BE2C (cell line): ENCODE results near the gene CLIC5.

Source experiments
- DNase-seq: peaks from one replicate; pipeline ENCODE4 v3.0.0-alpha.2; 2020
- H3K27me3 ChIP-seq: fragments of 250-450 bp; sonication (Bioruptor Pico); 2 replicates; pipeline ENCODE4 v1.5.1; 2020; ENCODE audit warnings: mild to moderate bottlenecking
- H3K36me3 ChIP-seq: fragments of 250-450 bp; sonication (Bioruptor Pico); 2 replicates; pipeline ENCODE4 v1.5.1; 2020; ENCODE audit warnings: mild to moderate bottlenecking
- H3K4me1 ChIP-seq: fragments of 250-450 bp; sonication (Bioruptor Pico); 2 replicates; pipeline ENCODE4 v1.5.1; 2020
- H3K4me3 ChIP-seq: 2 replicates; pipeline ENCODE4 v1.5.1; 2011; ENCODE audit warnings: low read depth, low read length
- H3K9me3 ChIP-seq: fragments of 250-450 bp; sonication (Bioruptor Pico); 2 replicates; pipeline ENCODE4 v1.5.1; 2020
- CTCF ChIP-seq: IDR thresholded peaks from 2 replicates; pipeline ENCODE4 v1.5.1; 2012; ENCODE audit warnings: mild to moderate bottlenecking, low read depth, low read length

Gene CLIC5

DNA sequence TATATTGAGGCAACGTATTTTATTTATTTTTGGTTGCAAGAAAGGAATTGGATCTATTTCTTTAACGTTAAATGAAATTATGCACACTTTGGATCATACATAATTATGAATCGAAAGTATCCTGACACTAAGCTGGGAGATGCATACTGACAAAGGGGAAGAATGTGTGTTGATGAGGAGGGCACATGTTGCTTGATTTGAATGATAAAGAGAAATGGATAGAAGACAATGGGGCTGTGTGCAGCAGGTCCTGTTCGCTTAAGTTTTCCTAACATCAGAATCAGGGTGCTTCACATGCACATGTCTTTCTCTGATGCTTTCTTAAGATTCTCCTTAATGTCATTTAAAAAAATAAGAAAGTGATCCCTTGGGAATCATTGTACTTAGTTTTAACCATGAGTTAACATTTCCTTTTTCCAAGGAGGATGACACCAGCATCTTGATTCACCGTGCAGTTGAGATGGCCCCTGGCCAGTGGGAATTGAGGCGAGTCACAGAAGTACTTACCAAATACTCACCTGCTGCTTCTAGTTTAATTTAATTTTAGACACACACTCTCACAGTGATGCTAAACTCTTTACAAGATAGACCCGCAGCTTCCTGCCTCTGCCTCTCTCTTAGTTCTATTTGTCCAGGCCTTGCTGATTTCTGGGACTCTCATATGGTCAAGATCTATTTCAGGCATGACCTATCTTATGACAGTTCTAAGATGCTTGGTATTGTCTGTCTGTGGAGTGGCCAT is 116.5 kb downstream of the CLIC5 start:
- TF ChIP-seq CTCF, result no peak
- no peaks in the 10 kb centered on the region for H3K4me1 ChIP-seq
- no peak overlapping the region for H3K4me3 ChIP-seq
- no peaks in the 10 kb centered on the region for H3K27me3 ChIP-seq
- no peak for DNase-seq
- H3K36me3 ChIP-seq, result no peaks in the 10 kb centered on the region
- no peaks in the 10 kb centered on the region for H3K9me3 ChIP-seq

- Histone ChIP-seq H3K36me3 (no peaks in the 10 kb centered on the region), H3K9me3 (no peaks in the 10 kb centered on the region), H3K27me3 (no peaks in the 10 kb centered on the region), H3K4me3 (no peak overlapping the region), H3K4me1 (no peaks in the 10 kb centered on the region)
- no peak for TF ChIP-seq CTCF
- DNase-seq, result no peak
Measured at GRCh38 chr6:45896783-45897441, 118.7 kb downstream of the CLIC5 start.

DNA sequence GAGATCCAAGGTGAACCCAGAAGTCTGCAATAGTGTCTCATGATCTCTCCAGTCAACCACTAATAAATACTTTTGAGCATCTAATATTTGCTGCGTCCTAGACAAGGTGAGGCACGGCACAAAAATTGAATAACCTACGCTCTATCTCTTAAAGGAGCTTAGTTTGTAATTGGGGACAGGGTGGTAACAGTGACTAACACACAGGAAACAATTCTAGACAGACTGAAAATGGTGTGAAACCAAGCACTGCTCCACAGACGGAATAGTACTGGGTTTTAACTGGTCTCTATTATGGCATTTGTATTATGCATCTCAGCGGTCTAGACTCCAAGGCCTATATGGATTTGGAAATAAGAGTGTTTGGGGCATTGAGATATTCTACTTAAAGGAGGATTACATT is 120.1 kb downstream of the CLIC5 start:
- H3K4me3 ChIP-seq, result no peak overlapping the region
- no peak for TF ChIP-seq CTCF
- no peaks in the 10 kb centered on the region for H3K9me3 ChIP-seq
- no peaks in the 10 kb centered on the region for H3K27me3 ChIP-seq
- H3K4me1 ChIP-seq, result no peaks in the 10 kb centered on the region
- no peak for DNase-seq
- H3K36me3 ChIP-seq, result no peaks in the 10 kb centered on the region

DNA sequence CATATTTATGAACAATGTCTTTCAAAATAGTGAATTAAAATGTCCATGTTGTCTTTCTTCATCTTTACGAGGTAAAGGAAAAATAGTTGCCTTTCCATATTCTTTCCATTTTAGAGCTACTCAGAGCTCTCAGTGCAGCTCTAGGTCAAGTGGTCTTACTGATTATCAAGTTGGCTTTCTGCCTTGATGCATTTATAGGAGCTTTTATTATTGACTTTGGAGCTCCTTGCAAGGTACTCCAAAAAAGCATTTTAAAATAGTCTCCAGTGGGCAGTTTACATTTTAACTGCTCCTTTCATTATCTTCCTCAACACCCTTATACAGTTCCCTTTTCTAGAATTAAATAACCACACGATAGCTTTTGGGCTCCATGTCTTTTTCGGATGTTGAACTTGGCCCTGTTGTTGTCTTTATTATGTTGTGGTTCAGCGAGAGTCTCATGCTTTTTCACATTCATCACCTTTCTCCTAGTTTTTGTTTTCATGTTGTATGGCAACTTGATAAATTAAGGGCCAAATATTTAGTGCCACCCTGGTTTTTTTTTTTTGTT is 122.9 kb downstream of the CLIC5 start:
- no peaks in the 10 kb centered on the region for H3K4me1 ChIP-seq
- no peak for DNase-seq
- no peak overlapping the region for H3K4me3 ChIP-seq
- no peaks in the 10 kb centered on the region for H3K27me3 ChIP-seq
- no peaks in the 10 kb centered on the region for H3K36me3 ChIP-seq
- no peaks in the 10 kb centered on the region for H3K9me3 ChIP-seq
- no peak for TF ChIP-seq CTCF

DNA sequence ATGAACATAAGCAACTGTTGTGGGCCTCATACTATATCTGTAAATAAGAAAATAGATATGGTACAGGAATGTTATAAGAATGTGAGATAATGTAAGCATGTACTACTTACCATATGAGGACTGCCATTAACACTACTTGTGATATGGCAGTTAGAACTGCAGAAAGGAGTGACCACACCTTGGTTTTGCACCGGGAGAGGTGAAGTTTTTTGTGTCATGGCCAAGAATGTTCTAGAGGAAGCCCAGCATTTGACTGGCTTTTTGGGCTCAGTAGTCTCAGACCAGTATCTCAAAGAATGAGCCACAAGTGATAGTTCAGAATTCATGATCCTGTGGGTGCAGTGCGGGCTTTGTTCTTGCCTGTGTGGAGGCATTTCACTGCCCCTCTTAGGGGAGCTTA is 123.5 kb downstream of the CLIC5 start:
- TF ChIP-seq CTCF, result no peak

DNA sequence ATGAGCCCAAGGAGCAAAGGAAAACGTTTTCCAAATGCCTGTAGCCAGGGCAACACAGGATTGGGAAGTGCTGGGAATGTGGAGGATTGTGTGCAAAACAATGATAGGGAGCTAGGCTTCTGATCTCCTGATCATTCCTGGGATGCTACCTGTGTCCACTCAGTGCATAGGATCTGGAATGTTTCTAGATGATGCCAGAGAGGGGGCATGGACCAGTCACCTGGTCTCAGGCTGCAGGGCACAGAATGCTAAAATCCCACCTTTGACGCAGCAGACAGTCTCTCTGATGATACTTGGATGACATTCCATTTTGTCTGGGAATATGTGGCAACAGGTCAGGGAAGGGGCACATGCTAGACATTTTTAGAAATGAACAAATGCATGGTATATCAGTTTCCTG is 128.9 kb downstream of the CLIC5 start:
- TF ChIP-seq CTCF, result no peak
- no peak for DNase-seq
- Histone ChIP-seq H3K9me3 (no peaks in the 10 kb centered on the region), H3K4me3 (no peak overlapping the region), H3K27me3 (no peaks in the 10 kb centered on the region), H3K36me3 (no peaks in the 10 kb centered on the region), H3K4me1 (no peaks in the 10 kb centered on the region)

More for the DNA sequence above, 123.5 kb downstream of the CLIC5 start:
- DNase-seq, result no peak
- H3K4me3 ChIP-seq, result no peak overlapping the region
- H3K27me3 ChIP-seq, result no peaks in the 10 kb centered on the region
- no peaks in the 10 kb centered on the region for H3K9me3 ChIP-seq
- no peaks in the 10 kb centered on the region for H3K4me1 ChIP-seq
- H3K36me3 ChIP-seq, result no peaks in the 10 kb centered on the region
